ENCODE data around the gene FRS2.

DNA sequence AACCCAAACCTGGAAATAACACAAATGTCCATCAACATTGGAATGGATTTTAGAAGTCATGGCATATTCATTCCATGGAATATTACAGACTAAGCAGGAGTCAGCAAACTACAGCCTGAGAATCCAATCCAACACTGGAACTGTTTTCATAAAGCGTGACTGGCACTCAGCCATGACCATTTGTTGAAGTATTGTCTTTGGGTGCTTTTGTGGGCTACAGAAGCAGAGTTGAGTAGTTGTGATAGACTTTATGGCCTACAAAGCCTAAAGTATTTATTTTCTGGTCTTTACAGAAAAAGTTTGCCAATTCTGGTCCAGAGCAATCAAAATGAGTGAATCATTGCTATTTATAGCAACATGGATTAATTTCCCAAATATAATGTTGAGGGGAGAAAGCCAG lies 34.5 kb upstream of the FRS2 start:
- TF ChIP-seq, protein P1, sequence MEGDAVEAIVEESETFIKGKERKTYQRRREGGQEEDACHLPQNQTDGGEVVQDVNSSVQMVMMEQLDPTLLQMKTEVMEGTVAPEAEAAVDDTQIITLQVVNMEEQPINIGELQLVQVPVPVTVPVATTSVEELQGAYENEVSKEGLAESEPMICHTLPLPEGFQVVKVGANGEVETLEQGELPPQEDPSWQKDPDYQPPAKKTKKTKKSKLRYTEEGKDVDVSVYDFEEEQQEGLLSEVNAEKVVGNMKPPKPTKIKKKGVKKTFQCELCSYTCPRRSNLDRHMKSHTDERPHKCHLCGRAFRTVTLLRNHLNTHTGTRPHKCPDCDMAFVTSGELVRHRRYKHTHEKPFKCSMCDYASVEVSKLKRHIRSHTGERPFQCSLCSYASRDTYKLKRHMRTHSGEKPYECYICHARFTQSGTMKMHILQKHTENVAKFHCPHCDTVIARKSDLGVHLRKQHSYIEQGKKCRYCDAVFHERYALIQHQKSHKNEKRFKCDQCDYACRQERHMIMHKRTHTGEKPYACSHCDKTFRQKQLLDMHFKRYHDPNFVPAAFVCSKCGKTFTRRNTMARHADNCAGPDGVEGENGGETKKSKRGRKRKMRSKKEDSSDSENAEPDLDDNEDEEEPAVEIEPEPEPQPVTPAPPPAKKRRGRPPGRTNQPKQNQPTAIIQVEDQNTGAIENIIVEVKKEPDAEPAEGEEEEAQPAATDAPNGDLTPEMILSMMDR (IDR thresholded peaks at IDR 0.05), result no peak
- TF ChIP-seq POLR2A (IDR thresholded peaks at IDR 0.05), result no peak

Data from esophagus squamous epithelium (tissue), 4 donors.